MCF 10A (cell line): ENCODE measurements around the gene CCNQ. TPM values are rescaled to one million over a fixed set of nuclear protein-coding genes. Genes with fewer than 3 reads are reported as not detected.
A peak's percentile ranks its signal among the peaks of the same experiment; 100 is the strongest.

Experiments
- BruUV-seq: library from RNA; stranded (reverse); fragments of 400-500 nt; replicated peaks from 2 replicates; lab custom pipeline; 2021; lab: Mats Ljungman, UMichigan
- CTCF ChIA-PET: fragments of 300-600 bp; sonication (Branson Sonifier 250); formaldehyde crosslinking; extraction: SDS; loops from one replicate; lab custom pipeline; 2021; ENCODE audit warnings: antibody characterized with exemption, inconsistent platforms; lab: Yijun Ruan, JAX
- POLR2A ChIA-PET: fragments of 300-600, 350-650 bp; sonication (Branson Sonifier 250); formaldehyde crosslinking; extraction: SDS; loops from one replicate; lab custom pipeline; 2020; ENCODE audit warnings: antibody characterized with exemption, inconsistent platforms; lab: Yijun Ruan, JAX
- DNase-seq: peaks from one replicate; pipeline ENCODE4 v3.0.0-alpha.2; 2018; ENCODE audit not compliant: unreplicated experiment
- H3K27ac Mint-ChIP-seq: one replicate; pipeline ENCODE4 v1.8.0; 2022; ENCODE audit warnings: mild to moderate bottlenecking, low read depth, mixed read lengths; ENCODE audit not compliant: unreplicated experiment
- H3K27me3 Mint-ChIP-seq: one replicate; pipeline ENCODE4 v1.8.0; 2022; ENCODE audit warnings: mixed read lengths; ENCODE audit not compliant: insufficient read depth, unreplicated experiment
- H3K36me3 Mint-ChIP-seq: one replicate; pipeline ENCODE4 v1.8.0; 2022; ENCODE audit warnings: mild to moderate bottlenecking, moderate library complexity, mixed read lengths; ENCODE audit not compliant: insufficient read depth, unreplicated experiment
- H3K4me1 Mint-ChIP-seq: one replicate; pipeline ENCODE4 v1.8.0; 2022; ENCODE audit warnings: mixed read lengths; ENCODE audit not compliant: insufficient read depth, unreplicated experiment
- H3K4me3 Mint-ChIP-seq: one replicate; pipeline ENCODE4 v1.8.0; 2022; ENCODE audit warnings: mild to moderate bottlenecking, moderate library complexity, mixed read lengths; ENCODE audit not compliant: unreplicated experiment
- H3K9me3 Mint-ChIP-seq: one replicate; pipeline ENCODE4 v1.8.0; 2022; ENCODE audit warnings: mixed read lengths; ENCODE audit not compliant: unreplicated experiment
- intact Hi-C: fragments of 100-400 bp; cut with micrococcal nuclease; formaldehyde crosslinking; loops from 2 replicates; pipeline ENCODE4 v1.14.1; 2022
- total RNA-seq: library from RNA; stranded (reverse); gene quantifications from 2 replicates; pipeline ENCODE4 v1.2.3, GENCODE V29; 2022
- TF ChIP-seq, protein P1 (sequence below): fragments of 200-600 bp; IDR thresholded peaks from one replicate; pipeline ENCODE4 v1.8.0; 2022; ENCODE audit warnings: antibody characterized with exemption, mild to moderate bottlenecking; ENCODE audit not compliant: unreplicated experiment

CCNQ gene
- total RNA-seq, 1 experiment from 2014 or later = 21.7 TPM

DNA sequence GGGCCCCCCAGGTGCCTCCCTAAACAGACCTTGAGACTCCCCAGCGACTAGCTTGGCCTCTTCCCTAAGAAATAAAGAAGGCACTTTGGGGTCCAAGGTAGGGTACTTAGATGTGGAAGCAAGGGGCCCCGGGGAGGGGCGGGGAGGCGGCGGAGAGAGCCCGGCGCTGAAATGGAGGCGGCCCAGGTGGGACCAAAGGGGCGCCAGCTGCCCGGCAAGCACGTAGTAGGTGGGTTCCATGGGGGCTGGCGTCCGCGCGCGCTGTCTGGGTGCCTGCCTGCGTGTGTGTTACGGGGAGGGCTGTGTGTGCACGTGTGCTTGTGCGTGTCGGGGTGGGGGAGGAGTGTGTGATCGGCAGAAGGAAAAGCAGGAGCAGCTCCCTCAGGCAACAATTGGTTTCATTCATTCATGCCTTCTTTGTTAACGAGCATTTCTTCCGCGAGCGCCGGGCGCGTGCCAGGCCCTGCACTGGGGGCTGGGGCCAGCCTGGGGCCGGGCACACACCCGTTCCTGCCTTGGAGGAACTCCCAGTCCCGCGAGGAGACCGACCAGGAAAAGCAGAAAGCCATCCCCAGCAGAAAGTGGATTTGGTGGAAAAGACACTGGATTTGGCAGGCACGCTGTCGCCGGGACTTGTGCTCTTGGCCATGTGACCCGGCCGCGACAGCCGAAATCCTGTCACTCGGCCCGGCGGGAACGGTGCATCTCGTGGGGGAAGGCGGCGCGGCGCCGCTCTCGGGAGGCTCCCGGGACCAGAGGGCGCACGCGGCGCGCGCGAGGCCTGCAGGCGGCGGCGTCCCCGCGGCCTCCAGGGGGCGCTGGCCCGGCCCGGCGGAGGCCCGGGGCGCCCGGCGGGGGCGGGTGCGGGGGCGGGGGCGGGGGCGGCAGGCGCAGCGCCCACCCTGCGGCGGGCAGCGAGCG, 44.8 kb upstream of the CCNQ start:
- H3K36me3 Mint-ChIP-seq = no peaks in the 10 kb centered on the region
- peaks cover 6% of the 10 kb centered on the region for H3K4me1 Mint-ChIP-seq
- BruUV-seq = no TSS peak
- CTCF ChIA-PET = interaction anchor here (0.6 to 1.3 kb wide), 6 partner anchors 10 to 137 kb away, joined by 3 to 5 read pairs (median 3); no protein-coding TSS in a partner anchor
- H3K9me3 Mint-ChIP-seq = no peaks in the 10 kb centered on the region
- DNase-seq = peak; percentile 12
- TF ChIP-seq, protein P1, sequence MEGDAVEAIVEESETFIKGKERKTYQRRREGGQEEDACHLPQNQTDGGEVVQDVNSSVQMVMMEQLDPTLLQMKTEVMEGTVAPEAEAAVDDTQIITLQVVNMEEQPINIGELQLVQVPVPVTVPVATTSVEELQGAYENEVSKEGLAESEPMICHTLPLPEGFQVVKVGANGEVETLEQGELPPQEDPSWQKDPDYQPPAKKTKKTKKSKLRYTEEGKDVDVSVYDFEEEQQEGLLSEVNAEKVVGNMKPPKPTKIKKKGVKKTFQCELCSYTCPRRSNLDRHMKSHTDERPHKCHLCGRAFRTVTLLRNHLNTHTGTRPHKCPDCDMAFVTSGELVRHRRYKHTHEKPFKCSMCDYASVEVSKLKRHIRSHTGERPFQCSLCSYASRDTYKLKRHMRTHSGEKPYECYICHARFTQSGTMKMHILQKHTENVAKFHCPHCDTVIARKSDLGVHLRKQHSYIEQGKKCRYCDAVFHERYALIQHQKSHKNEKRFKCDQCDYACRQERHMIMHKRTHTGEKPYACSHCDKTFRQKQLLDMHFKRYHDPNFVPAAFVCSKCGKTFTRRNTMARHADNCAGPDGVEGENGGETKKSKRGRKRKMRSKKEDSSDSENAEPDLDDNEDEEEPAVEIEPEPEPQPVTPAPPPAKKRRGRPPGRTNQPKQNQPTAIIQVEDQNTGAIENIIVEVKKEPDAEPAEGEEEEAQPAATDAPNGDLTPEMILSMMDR = no peak
- H3K27ac Mint-ChIP-seq = no peak overlapping the region
- H3K4me3 Mint-ChIP-seq = peak overlapping the region; percentile 48
- POLR2A ChIA-PET = interaction anchor here (0.7 kb wide), 1 partner anchor 18 kb away, joined by 3 read pairs; no protein-coding TSS in a partner anchor
- intact Hi-C loops = no loop called here
- peaks cover 11% of the 10 kb centered on the region for H3K27me3 Mint-ChIP-seq

DNA sequence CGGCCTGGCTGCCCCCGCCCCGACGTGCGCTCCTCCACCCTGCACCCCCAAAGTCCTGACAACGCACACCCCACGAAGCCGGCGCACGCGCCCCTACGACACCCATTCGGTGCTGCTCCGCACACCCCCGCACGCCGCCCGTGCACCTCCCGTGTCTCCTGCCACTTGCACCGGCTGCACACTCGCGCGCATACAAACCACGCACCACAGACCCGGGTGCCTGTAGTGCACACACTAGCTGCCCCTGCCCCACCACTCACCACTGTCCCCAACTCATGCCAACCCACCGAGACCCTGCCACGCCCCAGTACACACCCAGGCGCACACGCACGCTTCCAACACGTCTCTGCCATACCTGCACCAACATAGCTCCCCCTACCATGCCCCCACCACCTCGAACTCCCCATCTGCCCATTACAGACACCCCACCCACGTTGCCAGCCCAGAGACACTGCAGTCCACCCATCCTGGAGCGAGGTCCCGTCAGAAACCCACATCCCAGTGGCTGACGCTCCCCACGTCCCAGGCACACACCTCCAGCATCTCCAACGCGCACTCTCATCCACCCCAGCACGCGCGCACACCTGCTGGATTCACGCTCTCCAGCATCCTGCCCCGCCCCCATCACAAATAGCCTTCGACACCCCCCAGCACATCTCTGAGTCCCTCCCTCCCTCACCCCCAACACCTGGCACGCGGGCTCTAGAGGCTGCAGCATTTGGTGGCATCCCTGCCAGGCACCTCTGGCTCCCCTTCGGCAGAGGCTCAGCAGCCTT, 43.9 kb upstream of the CCNQ start:
- Mint-ChIP-seq H3K4me1 (peaks cover 6% of the 10 kb centered on the region), H3K27me3 (peaks cover 11% of the 10 kb centered on the region), H3K27ac (no peak overlapping the region), H3K36me3 (no peaks in the 10 kb centered on the region), H3K4me3 (peak overlapping the region; percentile 48), H3K9me3 (no peaks in the 10 kb centered on the region)
- no peak for DNase-seq
- ChIA-PET CTCF (interaction anchor here (0.6 to 1.1 kb wide), 4 partner anchors 11 to 136 kb away, joined by 3 to 4 read pairs (median 3); no protein-coding TSS in a partner anchor), POLR2A (interaction anchor here (0.7 kb wide), 1 partner anchor 19 kb away, joined by 3 read pairs; no protein-coding TSS in a partner anchor)
- no TSS peak for BruUV-seq
- intact Hi-C loops = no loop called here
- TF ChIP-seq, protein P1 = no peak

DNA sequence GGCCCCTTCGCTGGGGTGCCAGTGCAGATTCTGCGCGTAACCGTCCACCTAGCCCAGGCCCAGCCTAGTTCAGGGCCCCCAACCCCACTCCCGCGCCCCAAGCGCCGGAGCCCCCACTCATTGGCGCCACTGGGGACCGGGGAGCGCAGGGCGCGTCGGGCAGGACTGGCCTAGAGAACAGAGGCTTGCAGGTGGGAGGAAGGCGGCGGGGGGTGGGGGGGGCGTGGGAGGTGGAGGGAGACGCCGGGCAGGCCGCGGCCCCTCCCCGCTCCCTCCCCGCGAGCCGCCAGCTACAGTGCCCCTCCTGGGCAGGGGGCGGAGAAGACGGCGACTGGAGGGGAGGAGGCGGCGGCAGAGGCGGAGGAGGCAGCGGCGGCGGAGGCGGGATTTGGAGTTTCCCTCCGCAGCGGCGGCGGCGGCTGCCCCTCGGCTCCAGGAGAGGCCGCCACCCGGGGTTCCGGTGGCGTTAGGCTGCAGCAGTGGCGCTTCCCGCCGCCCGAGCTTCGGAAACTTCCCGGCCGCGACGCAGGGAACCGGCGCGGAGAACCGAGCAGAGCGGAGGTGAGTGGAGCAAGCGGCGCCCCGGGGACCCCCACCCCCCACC, 43.2 kb upstream of the CCNQ start:
- no TSS peak for BruUV-seq
- CTCF ChIA-PET = interaction anchor here (1.1 kb wide), 1 partner anchor 10 kb away, joined by 4 read pairs; no protein-coding TSS in a partner anchor
- Mint-ChIP-seq H3K27me3 (peaks cover 11% of the 10 kb centered on the region), H3K4me1 (peaks cover 6% of the 10 kb centered on the region), H3K27ac (no peak overlapping the region), H3K4me3 (no peak overlapping the region), H3K36me3 (no peaks in the 10 kb centered on the region), H3K9me3 (no peaks in the 10 kb centered on the region)
- POLR2A ChIA-PET = no interaction called here
- TF ChIP-seq, protein P1 = no peak
- intact Hi-C loops = no loop called here
- DNase-seq = no peak
